ENCODE data around the gene LYRM4.

DNA sequence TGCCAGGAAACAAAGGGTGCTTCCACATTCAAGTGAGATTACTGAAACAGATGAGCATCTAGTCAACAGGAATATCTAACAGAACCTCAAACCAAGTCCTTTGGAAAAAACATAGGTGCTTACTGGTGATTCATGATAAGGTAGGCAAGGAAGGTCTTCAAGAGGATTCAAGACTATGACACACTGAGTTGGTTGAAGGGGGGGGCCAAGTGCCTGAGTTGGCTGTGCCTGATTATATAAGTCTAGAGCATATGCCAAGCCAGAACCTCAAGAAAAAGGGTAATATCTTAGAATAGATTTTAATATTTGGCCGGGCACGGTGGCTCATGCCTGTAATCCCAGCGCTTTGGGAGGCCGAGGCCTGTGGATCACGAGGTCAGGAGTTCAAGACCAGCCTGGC is 63.7 kb downstream of the LYRM4 start:
- TF ChIP-seq, protein P1, sequence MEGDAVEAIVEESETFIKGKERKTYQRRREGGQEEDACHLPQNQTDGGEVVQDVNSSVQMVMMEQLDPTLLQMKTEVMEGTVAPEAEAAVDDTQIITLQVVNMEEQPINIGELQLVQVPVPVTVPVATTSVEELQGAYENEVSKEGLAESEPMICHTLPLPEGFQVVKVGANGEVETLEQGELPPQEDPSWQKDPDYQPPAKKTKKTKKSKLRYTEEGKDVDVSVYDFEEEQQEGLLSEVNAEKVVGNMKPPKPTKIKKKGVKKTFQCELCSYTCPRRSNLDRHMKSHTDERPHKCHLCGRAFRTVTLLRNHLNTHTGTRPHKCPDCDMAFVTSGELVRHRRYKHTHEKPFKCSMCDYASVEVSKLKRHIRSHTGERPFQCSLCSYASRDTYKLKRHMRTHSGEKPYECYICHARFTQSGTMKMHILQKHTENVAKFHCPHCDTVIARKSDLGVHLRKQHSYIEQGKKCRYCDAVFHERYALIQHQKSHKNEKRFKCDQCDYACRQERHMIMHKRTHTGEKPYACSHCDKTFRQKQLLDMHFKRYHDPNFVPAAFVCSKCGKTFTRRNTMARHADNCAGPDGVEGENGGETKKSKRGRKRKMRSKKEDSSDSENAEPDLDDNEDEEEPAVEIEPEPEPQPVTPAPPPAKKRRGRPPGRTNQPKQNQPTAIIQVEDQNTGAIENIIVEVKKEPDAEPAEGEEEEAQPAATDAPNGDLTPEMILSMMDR (IDR thresholded peaks at IDR 0.05 in 4 of 5, conservative IDR thresholded peaks at IDR 0.05 in 1 of 5) = no peak
- no peak for TF ChIP-seq POLR2A (IDR thresholded peaks at IDR 0.05)

Measured in gastrocnemius medialis (tissue), 4 donors.